Cardiac fibroblast (primary cell): ENCODE results near the gene TP53AIP1.
A peak's percentile ranks its signal among the peaks of the same experiment; 100 is the strongest.

Experiments used
- DNase-seq, 2 donors: peaks; one replicate each; pipeline versions ENCODE4 v3.0.0 to v3.0.0-alpha.2; 2010; ENCODE audit warnings: low read depth in 2 of 2
- H3K4me3 ChIP-seq, 2 donors: replicated peaks in 1 of 2; 1 replicate in 1 of 2; 2 replicates in 1 of 2; pipeline ENCODE4 v1.5.1; 2011; ENCODE audit warnings: low read depth in 2 of 2, low read length in 2 of 2, mild to moderate bottlenecking in 2 of 2, moderate library complexity in 1 of 2
- CTCF ChIP-seq: IDR thresholded peaks from one replicate; pipeline ENCODE4 v1.5.1; 2011; ENCODE audit warnings: low read depth, mild to moderate bottlenecking, low read length, inconsistent platforms

Gene TP53AIP1

GRCh38 chr11:128933481-128934178 lies 9.0 kb downstream of the TP53AIP1 start:
- no peak overlapping the region for H3K4me3 ChIP-seq
- TF ChIP-seq CTCF: no peak
- no peak for DNase-seq

- H3K4me3 ChIP-seq: no peak overlapping the region
- no peak for TF ChIP-seq CTCF
- no peak for DNase-seq
These were observed 11.0 kb downstream of the TP53AIP1 start for GRCh38 chr11:128931668-128932067.

- no peak for DNase-seq
- H3K4me3 ChIP-seq: no peak overlapping the region
- no peak for TF ChIP-seq CTCF
These were observed 11.6 kb downstream of the TP53AIP1 start for GRCh38 chr11:128931066-128931465.

GRCh38 chr11:128929991-128930390 lies 12.7 kb downstream of the TP53AIP1 start:
- peak; percentile 20 to 43 for DNase-seq
- H3K4me3 ChIP-seq: no peak overlapping the region
- no peak for TF ChIP-seq CTCF

- H3K4me3 ChIP-seq: no peak overlapping the region
- TF ChIP-seq CTCF: no peak
- no peak for DNase-seq
These were observed 13.2 kb downstream of the TP53AIP1 start for GRCh38 chr11:128929468-128929867.

- no peak overlapping the region for H3K4me3 ChIP-seq
- no peak for TF ChIP-seq CTCF
- DNase-seq: no peak
These were observed 14.3 kb downstream of the TP53AIP1 start for GRCh38 chr11:128928400-128928799.
